ENCODE measurements around the gene C2CD2L. TPM values are rescaled to one million over a fixed set of nuclear protein-coding genes. Genes with fewer than 3 reads are reported as not detected.
A peak's percentile ranks its signal among the peaks of the same experiment; 100 is the strongest.

Gene C2CD2L
- total RNA-seq, 3 donors from 2014 or later (not counting 1 experiment from before 2014, with no cell fraction given): 20.3 to 27.7 (median 25.6) TPM

GRCh38 chr11:119089319-119089718 lies 17.8 kb upstream of the C2CD2L start:
- no peak overlapping the region for H3K4me3 Mint-ChIP-seq
- Histone ChIP-seq H3K9me3 (ENCODE audit: control insufficient read depth, insufficient read depth, low read length) (no peaks in the 10 kb centered on the region), H3K27me3 (ENCODE audit: control insufficient read depth, insufficient read depth, low read length) (no peaks in the 10 kb centered on the region), H3K27ac (ENCODE audit: low read length) (no peak overlapping the region), H3K4me1 (ENCODE audit: control insufficient read depth, insufficient read depth, low read length) (peaks cover 46% of the 10 kb centered on the region), H3K36me3 (ENCODE audit: control insufficient read depth, insufficient read depth, low read length) (peaks cover 2% of the 10 kb centered on the region), H3K4me3 (ENCODE audit: low read length) (no peak overlapping the region)
- no peak for TF ChIP-seq CTCF (IDR thresholded peaks at IDR 0.05)
- WGBS (ENCODE audit: insufficient coverage): 93% methylated on average over 1 of the region's 1 CpG
- no peak for ATAC-seq
- H3K27ac Mint-ChIP-seq: no peak overlapping the region
- H3K27me3 Mint-ChIP-seq (ENCODE audit: low read depth in 2 of 2): no peaks in the 10 kb centered on the region
- H3K9me3 Mint-ChIP-seq: no peaks in the 10 kb centered on the region
- no peaks in the 10 kb centered on the region for H3K36me3 Mint-ChIP-seq
- peaks cover 21 to 35% of the 10 kb centered on the region in 2 donors for H3K4me1 Mint-ChIP-seq
- intact Hi-C loops (cut with micrococcal nuclease): no loop called here
- DNase-seq: no peak

DNA sequence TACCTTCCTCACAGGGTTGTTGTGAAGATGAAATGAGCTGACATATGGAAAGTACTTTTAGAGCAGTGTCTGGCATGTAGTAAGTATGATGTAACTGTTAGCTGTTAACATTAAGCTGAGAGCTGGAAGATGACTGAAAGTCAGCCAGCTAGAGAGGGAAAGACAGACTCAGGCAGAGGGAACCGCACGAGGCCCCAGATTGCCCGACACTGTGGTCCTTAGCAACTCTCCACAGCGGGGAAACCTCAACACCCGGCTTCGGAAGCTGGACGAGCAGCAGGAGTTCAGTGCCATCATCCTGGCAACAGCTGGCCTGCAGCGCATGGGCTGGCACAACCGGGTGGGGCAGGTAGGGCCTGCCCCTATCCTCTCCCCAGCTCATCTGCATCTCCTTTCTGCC lies 16.0 kb upstream of the C2CD2L start:
- H3K27ac ChIP-seq (ENCODE audit: low read length): no peak overlapping the region
- DNase-seq (no peak), ATAC-seq (no peak)
- Mint-ChIP-seq H3K4me3 (no peak overlapping the region), H3K4me1 (peaks cover 21 to 35% of the 10 kb centered on the region in 2 donors), H3K36me3 (no peaks in the 10 kb centered on the region), H3K27ac (no peak overlapping the region), H3K9me3 (no peaks in the 10 kb centered on the region), H3K27me3 (ENCODE audit: low read depth in 2 of 2) (no peaks in the 10 kb centered on the region)
- H3K4me1 ChIP-seq (ENCODE audit: control insufficient read depth, insufficient read depth, low read length): peaks cover 38% of the 10 kb centered on the region
- no peak overlapping the region for H3K4me3 ChIP-seq (ENCODE audit: low read length)
- H3K36me3 ChIP-seq (ENCODE audit: control insufficient read depth, insufficient read depth, low read length): peaks cover 2% of the 10 kb centered on the region
- no peak for TF ChIP-seq CTCF (IDR thresholded peaks at IDR 0.05)
- intact Hi-C loops (cut with micrococcal nuclease): no loop called here
- H3K27me3 ChIP-seq (ENCODE audit: control insufficient read depth, insufficient read depth, low read length): no peaks in the 10 kb centered on the region
- 93% methylated on average over 9 of the region's 9 CpGs for WGBS (ENCODE audit: insufficient coverage)
- no peaks in the 10 kb centered on the region for H3K9me3 ChIP-seq (ENCODE audit: control insufficient read depth, insufficient read depth, low read length)

DNA sequence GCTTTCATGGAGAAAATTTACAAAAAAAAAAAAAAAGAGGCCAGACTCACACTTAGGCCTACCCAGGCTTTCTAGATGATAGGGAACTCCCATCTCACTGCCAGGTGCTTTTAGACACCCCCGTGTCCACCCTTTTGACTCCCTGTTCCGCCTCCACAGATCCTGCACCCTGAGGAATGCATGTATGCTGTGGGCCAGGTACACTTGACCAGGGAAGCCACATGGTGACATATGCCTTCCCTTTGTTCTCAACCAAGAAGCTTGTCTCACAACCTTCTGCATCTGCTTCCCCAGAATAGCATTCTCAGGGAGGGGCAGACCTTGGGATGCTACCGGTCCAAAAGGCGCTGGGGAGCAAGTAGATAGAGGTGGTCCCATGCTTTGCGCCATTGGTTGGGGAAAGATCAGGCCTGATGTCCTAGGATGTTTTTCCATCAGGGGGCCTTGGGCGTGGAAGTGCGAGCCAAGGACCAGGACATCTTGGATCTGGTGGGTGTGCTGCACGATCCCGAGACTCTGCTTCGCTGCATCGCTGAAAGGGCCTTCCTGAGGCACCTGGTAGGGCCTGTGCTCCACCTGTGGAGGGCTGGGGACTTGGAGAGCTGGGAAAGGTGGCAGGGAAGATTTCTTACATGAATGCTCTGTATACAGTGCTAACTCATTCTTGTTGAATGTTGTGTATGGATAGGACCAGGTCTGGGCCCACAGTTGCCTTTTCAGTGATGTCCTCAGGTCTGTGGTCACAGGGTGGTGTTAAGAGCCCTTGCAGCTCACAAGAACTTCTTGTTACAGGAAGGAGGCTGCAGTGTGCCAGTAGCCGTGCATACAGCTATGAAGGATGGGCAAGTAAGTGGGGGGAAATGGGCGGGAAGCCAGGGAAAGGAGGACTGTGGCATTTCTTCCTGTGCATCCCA lies 14.9 kb upstream of the C2CD2L start:
- no peak overlapping the region for H3K27ac ChIP-seq (ENCODE audit: low read length)
- H3K9me3 ChIP-seq (ENCODE audit: control insufficient read depth, insufficient read depth, low read length): no peaks in the 10 kb centered on the region
- Mint-ChIP-seq H3K4me3 (no peak overlapping the region), H3K9me3 (no peaks in the 10 kb centered on the region), H3K27me3 (ENCODE audit: low read depth in 2 of 2) (no peaks in the 10 kb centered on the region), H3K4me1 (peaks cover 28 to 35% of the 10 kb centered on the region in 2 donors), H3K27ac (peak overlapping the region in 1 of 2 donors; percentile 11), H3K36me3 (peaks cover 7% of the 10 kb centered on the region)
- intact Hi-C loops (cut with micrococcal nuclease): no loop called here
- peaks cover 8% of the 10 kb centered on the region for H3K36me3 ChIP-seq (ENCODE audit: control insufficient read depth, insufficient read depth, low read length)
- WGBS (ENCODE audit: insufficient coverage): 88% methylated on average over 13 of the region's 13 CpGs
- no peak for TF ChIP-seq CTCF (IDR thresholded peaks at IDR 0.05)
- peaks cover 39% of the 10 kb centered on the region for H3K4me1 ChIP-seq (ENCODE audit: control insufficient read depth, insufficient read depth, low read length)
- no peak for DNase-seq
- H3K4me3 ChIP-seq (ENCODE audit: low read length): no peak overlapping the region
- no peak for ATAC-seq
- H3K27me3 ChIP-seq (ENCODE audit: control insufficient read depth, insufficient read depth, low read length): no peaks in the 10 kb centered on the region
